Keratinocyte (primary cell): ENCODE results near the gene ATG2B. TPM values are rescaled to one million over a fixed set of nuclear protein-coding genes. Genes with fewer than 3 reads are reported as not detected.
A peak's percentile ranks its signal among the peaks of the same experiment; 100 is the strongest.

ENCODE experiments used
- DNase-seq: peaks from one replicate; pipeline ENCODE4 v3.0.0-alpha.2; 2011; ENCODE audit warnings: low read depth, missing footprints, low spot score
- FAIRE-seq: peaks from 2 replicates; lab custom pipeline; 2011; peaks lifted over from hg19 to GRCh38; lab: Jason Lieb, UNC
- H2AFZ ChIP-seq: 2 replicates; pipeline ENCODE4 v1.6.0; 2012; ENCODE audit warnings: low read length, control low read depth, inconsistent platforms; ENCODE audit not compliant: control insufficient read depth
- H3K27ac ChIP-seq: 2 replicates; pipeline ENCODE4 v1.5.1; 2011; ENCODE audit warnings: low read length; ENCODE audit not compliant: control insufficient read depth, insufficient read depth
- H3K27me3 ChIP-seq: 3 replicates; pipeline ENCODE4 v1.6.0; 2011; ENCODE audit warnings: low read length; ENCODE audit not compliant: control insufficient read depth, insufficient read depth; ENCODE audit errors: extremely low read depth
- H3K36me3 ChIP-seq, 2 experiments: 2 replicates in 1 of 2; 3 replicates in 1 of 2; pipeline ENCODE4 v1.5.1; 2011; ENCODE audit warnings: low read length in 2 of 2, mild to moderate bottlenecking in 1 of 2; ENCODE audit not compliant: control insufficient read depth in 2 of 2, insufficient read depth in 2 of 2; ENCODE audit errors: extremely low read depth in 1 of 2
- H3K4me1 ChIP-seq: 3 replicates; pipeline ENCODE4 v1.5.1; 2011; ENCODE audit warnings: low read length; ENCODE audit not compliant: control insufficient read depth, insufficient read depth; ENCODE audit errors: extremely low read depth
- H3K4me2 ChIP-seq: 3 replicates; pipeline ENCODE4 v1.6.0; 2011; ENCODE audit warnings: low read depth, low read length; ENCODE audit not compliant: control insufficient read depth, insufficient read depth; ENCODE audit errors: extremely low read depth
- H3K4me3 ChIP-seq, 3 experiments: fragments of 200-600 bp in 1 of 3; sonication (generic) in 1 of 3; 2 replicates in 2 of 3; 3 replicates in 1 of 3; pipeline ENCODE4 v1.5.1; 2011 to 2016; ENCODE audit warnings: low read length in 3 of 3, mild to moderate bottlenecking in 3 of 3, control low read depth in 2 of 3, inconsistent platforms in 1 of 3, low read depth in 1 of 3, mixed read lengths in 1 of 3, mixed run types in 1 of 3, moderate library complexity in 1 of 3; ENCODE audit not compliant: control insufficient read depth in 2 of 3, insufficient read depth in 2 of 3; ENCODE audit errors: extremely low read depth in 1 of 3
- H3K79me2 ChIP-seq: 2 replicates; pipeline ENCODE4 v1.6.0; 2012; ENCODE audit warnings: low read length; ENCODE audit not compliant: control insufficient read depth, insufficient read depth
- H3K9ac ChIP-seq: 3 replicates; pipeline ENCODE4 v1.6.0; 2011; ENCODE audit warnings: low read length; ENCODE audit not compliant: control insufficient read depth, insufficient read depth; ENCODE audit errors: extremely low read depth
- H3K9me1 ChIP-seq: 3 replicates; pipeline ENCODE4 v1.6.0; 2011; ENCODE audit warnings: low read length; ENCODE audit not compliant: control insufficient read depth, insufficient read depth; ENCODE audit errors: extremely low read depth
- H3K9me3 ChIP-seq: 2 replicates; pipeline ENCODE4 v1.5.1; 2012; ENCODE audit warnings: low read depth, low read length; ENCODE audit not compliant: control insufficient read depth
- H4K20me1 ChIP-seq: 3 replicates; pipeline ENCODE4 v1.6.0; 2011; ENCODE audit warnings: low read length; ENCODE audit not compliant: control insufficient read depth, insufficient read depth; ENCODE audit errors: extremely low read depth
- EZH2 ChIP-seq: IDR thresholded peaks from one replicate; pipeline ENCODE4 v1.6.1; 2012; ENCODE audit warnings: inconsistent platforms, mild to moderate bottlenecking, low read length, moderate library complexity
- dilution Hi-C: fragments of 300-500 bp; cut with MboI; formaldehyde crosslinking; loops from one replicate; pipeline ENCODE4 v1.7.0; 2020; ENCODE audit warnings: low sequenced_read_pairs; ENCODE audit not compliant: extremely low pct_ligation_motif_present
- polyA minus RNA-seq, 3 experiments: library from RNA; depleted of rRNA, polyadenylated mRNA; stranded (reverse); fragments of >200 nt; gene quantifications; 1 replicate in 1 of 3; 2 replicates in 1 of 3; 3 replicates in 1 of 3; pipeline ENCODE4 v1.2.3, GENCODE V29; 2011
- polyA plus RNA-seq, 5 experiments: library from polyadenylated mRNA; depleted of rRNA in 3 of 5; stranded (reverse) in 3 of 5; stranded (forward) in 1 of 5; unstranded in 1 of 5; fragments of >200 nt; gene quantifications; 1 replicate in 1 of 5; 2 replicates in 3 of 5; 3 replicates in 1 of 5; pipeline versions ENCODE4 v1.2.1 to v1.2.3, GENCODE V29; 2011 to 2012; ENCODE audit warnings: missing spikeins in 2 of 5, low read depth in 1 of 5, low replicate concordance in 1 of 5
- TF ChIP-seq, protein P1 (sequence below), 3 experiments: IDR thresholded peaks in 1 of 3; conservative IDR thresholded peaks in 1 of 3; optimal IDR thresholded peaks in 1 of 3; 2 replicates in 2 of 3; 3 replicates in 1 of 3; pipeline versions ENCODE3 to v1.5.1; 2011; ENCODE audit warnings: low read length in 3 of 3, mild to moderate bottlenecking in 3 of 3, moderate library complexity in 2 of 3, control low read depth in 1 of 3, inconsistent platforms in 1 of 3; ENCODE audit not compliant: insufficient read depth in 2 of 3; ENCODE audit errors: extremely low read depth in 1 of 3

ATG2B gene
- polyA plus RNA-seq, result 9.4 to 11.4 TPM (median 9.5 TPM) in 3 replicates
- polyA plus RNA-seq (2011; ENCODE audit: low read depth), result 12.2 TPM
- polyA plus RNA-seq (2011; cell fraction: cytosol; rRNA removed), result 4.7 and 8.5 TPM in 2 replicates
- polyA plus RNA-seq (2011; cell fraction: nucleus; rRNA removed), result 17.9 and 19.0 TPM in 2 replicates
- polyA plus RNA-seq (2012; ENCODE audit: low replicate concordance), result 4.8 and 5.9 TPM in 2 replicates
- 11.6 to 21.1 TPM (median 14.0 TPM) in 3 replicates for polyA minus RNA-seq
- polyA minus RNA-seq (2011; cell fraction: cytosol; rRNA and poly(A)+ RNA removed), result 7.7 TPM
- polyA minus RNA-seq (2011; cell fraction: nucleus; rRNA and poly(A)+ RNA removed), result 29.1 and 42.2 TPM in 2 replicates

- peaks cover 18% of the 10 kb centered on the region for H3K4me1 ChIP-seq
- peaks cover 4% of the 10 kb centered on the region for H3K9me1 ChIP-seq
- H3K27ac ChIP-seq, result peak within 1 kb of the TSS; percentile 77
- peak within 1 kb of the TSS; percentile 87 for H3K4me2 ChIP-seq
- H3K9me3 ChIP-seq, result no peaks in the 10 kb centered on the region
- H2AFZ ChIP-seq, result peak within 1 kb of the TSS; percentile 95
- H4K20me1 ChIP-seq, result no peaks in the 10 kb centered on the region
- peak within 1 kb of the TSS; percentile 84 for H3K9ac ChIP-seq
- no peak for FAIRE-seq
- DNase-seq, result peak; percentile 30
- H3K4me3 ChIP-seq, result peak within 1 kb of the TSS; percentile 88 to 98 (median 94)
- H3K79me2 ChIP-seq, result peaks cover 70% of the 10 kb centered on the region
- dilution Hi-C loops, result no loop called here
- no peaks in the 10 kb centered on the region for H3K27me3 ChIP-seq
- peaks cover 0 to 1% of the 10 kb centered on the region in 2 experiments for H3K36me3 ChIP-seq
- TF ChIP-seq EZH2, result no peak
- TF ChIP-seq, protein P1, sequence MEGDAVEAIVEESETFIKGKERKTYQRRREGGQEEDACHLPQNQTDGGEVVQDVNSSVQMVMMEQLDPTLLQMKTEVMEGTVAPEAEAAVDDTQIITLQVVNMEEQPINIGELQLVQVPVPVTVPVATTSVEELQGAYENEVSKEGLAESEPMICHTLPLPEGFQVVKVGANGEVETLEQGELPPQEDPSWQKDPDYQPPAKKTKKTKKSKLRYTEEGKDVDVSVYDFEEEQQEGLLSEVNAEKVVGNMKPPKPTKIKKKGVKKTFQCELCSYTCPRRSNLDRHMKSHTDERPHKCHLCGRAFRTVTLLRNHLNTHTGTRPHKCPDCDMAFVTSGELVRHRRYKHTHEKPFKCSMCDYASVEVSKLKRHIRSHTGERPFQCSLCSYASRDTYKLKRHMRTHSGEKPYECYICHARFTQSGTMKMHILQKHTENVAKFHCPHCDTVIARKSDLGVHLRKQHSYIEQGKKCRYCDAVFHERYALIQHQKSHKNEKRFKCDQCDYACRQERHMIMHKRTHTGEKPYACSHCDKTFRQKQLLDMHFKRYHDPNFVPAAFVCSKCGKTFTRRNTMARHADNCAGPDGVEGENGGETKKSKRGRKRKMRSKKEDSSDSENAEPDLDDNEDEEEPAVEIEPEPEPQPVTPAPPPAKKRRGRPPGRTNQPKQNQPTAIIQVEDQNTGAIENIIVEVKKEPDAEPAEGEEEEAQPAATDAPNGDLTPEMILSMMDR (optimal IDR thresholded peaks at IDR 0.05 in 1 of 3, IDR thresholded peaks at IDR 0.05 in 1 of 3, conservative IDR thresholded peaks at IDR 0.05 in 1 of 3; ENCODE audit: extremely low read depth in 1 of 3, insufficient read depth in 2 of 3, low read length in 3 of 3), result no peak
These were observed at the start of gene ATG2B, which contains the start of gene GSKIP for GRCh38 chr14:96362965-96363750. TSS of gene ATG2B (minus strand) at chr14:96363341. CDS start at chr14:96362976, 365 bp downstream. TSS of gene GSKIP (plus strand) at chr14:96363526. CDS start at chr14:96382248, 18,722 bp downstream.

DNA sequence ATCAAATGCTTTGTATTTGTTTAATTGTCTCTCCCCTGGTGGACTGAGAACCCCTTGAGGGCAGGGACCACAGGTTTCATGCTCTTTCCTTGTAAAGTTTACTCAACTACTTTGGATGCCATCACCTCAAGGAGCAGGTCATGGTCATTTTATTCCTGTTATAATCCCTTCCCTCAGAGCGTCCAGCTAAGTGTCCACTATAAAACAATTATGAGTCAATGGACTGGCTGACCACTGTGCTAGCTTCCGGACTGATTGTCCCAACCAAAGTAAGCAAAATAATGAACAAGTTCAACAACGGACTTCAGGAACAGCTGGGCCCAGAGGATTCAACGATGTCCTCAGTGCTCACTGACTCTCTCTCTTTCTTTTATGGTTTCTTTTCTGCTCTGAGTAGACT is 47.0 kb upstream of the ATG2B start:
- Histone ChIP-seq H3K4me3 (no peak overlapping the region), H4K20me1 (no peaks in the 10 kb centered on the region), H3K9ac (no peak overlapping the region), H3K27ac (no peak overlapping the region), H3K4me2 (no peak overlapping the region), H3K36me3 (no peaks in the 10 kb centered on the region), H3K9me1 (no peaks in the 10 kb centered on the region), H2AFZ (no peak overlapping the region), H3K4me1 (no peaks in the 10 kb centered on the region), H3K9me3 (no peaks in the 10 kb centered on the region), H3K27me3 (no peaks in the 10 kb centered on the region), H3K79me2 (no peaks in the 10 kb centered on the region)
- dilution Hi-C loops, result no loop called here
- no peak for DNase-seq
- FAIRE-seq, result no peak
- TF ChIP-seq, protein P1 (optimal IDR thresholded peaks at IDR 0.05 in 1 of 3, IDR thresholded peaks at IDR 0.05 in 1 of 3, conservative IDR thresholded peaks at IDR 0.05 in 1 of 3; ENCODE audit: extremely low read depth in 1 of 3, insufficient read depth in 2 of 3, low read length in 3 of 3), result no peak
- no peak for TF ChIP-seq EZH2
